IPS-NIHi7 (cell line): ENCODE measurements around the gene STARD8.

Experiments
- DNase-seq: peaks from one replicate; pipeline ENCODE4 v3.0.0; 2012; ENCODE audit warnings: mixed read lengths; ENCODE audit errors: extremely low spot score

STARD8 gene

DNA sequence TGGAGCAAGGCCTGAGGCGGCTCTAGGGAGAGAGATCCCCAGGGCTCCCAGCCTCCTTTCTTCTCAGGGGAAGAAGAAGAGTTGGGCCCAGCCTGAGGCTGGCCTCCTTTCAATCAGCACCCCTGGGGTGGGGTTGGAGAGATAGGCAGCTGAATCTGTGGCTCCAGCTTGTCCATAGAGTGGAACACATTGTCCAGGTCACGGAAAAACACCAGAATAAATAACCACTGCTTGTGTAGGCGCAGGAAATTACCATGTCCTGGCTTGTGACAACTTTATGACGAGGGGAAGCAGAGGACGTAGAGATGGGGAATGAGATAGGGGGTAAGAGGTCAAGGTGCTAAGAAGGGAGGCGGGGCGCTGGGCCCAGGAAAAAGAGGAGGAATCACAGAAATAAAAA is 100.6 kb downstream of the STARD8 start:
- DNase-seq, result no peak

DNA sequence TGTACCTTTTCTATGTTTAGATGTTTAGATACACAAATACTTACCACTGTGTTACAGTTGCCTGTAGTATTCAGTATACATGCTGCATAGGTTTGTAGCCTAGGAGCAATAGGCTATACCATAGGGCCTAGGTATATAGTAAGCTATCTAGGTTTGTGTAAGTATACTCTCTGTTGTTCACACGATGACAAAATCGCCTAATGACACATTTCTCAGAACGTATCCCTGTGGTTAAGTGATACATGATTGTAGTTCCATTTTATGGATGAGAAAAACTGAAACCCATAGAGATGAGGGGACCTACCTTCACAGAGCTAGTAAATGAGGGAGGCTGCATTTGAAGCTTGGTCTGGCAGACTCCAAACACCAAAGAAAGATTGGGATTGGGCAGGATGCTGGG is 102.0 kb downstream of the STARD8 start:
- DNase-seq, result no peak

DNA sequence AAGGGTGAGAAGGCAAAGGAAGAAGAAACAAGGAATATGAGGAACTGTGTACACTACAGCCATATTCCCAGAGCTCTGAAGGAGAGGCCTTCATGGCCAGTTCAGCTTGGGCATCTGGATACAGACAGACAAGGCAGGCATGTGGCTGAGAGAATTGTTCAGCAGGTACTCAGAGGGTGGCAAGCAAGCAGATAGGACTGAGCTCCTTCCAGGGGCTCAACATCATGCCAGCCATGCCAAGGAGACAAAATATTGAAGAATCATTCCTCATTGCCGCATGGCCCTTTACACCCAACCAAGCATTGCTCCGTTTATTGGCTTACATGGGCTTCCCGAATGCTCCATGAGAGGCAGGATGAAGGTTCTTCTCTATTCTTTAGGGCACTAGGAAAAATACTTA is 102.8 kb downstream of the STARD8 start:
- DNase-seq, result no peak

DNA sequence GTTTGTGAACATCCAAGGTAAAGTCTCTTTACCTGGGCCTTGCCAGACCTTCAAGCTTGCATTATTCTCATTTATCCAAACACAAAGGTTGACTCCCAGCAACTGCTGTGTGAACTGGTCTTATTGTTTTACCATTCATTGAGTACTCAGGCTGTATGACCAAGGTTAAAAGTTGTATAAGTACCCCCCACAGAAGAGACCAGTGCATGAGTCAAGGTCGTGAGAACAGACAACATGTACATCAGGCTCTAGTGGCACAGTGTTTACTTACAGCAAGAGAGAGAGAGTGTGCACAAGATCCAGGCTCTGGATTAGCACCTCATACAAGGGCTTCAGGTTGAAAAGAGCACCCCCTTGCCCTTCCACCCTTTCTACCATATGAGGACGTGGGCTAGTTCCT is 103.9 kb downstream of the STARD8 start:
- DNase-seq, result no peak

DNA sequence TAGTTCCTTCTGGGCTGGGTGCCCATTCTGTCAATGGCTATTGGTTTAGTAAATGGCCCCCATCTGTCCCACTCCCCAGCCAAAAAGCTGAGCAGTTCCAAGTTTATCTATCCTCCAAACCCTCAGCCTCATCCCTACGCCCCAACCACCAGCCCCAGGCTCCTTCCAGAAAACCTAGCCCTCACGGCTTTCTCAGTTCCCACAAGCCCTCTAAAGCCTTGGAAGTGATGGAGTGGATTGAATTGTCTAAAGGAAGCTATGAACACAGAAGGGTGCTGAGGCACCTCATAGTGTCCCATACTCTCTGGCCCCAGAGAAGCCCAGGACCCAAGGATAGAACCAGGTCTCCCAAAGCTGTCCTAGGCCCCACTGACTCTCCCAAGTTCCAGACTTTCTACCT is 105.8 kb downstream of the STARD8 start:
- DNase-seq, result no peak

DNA sequence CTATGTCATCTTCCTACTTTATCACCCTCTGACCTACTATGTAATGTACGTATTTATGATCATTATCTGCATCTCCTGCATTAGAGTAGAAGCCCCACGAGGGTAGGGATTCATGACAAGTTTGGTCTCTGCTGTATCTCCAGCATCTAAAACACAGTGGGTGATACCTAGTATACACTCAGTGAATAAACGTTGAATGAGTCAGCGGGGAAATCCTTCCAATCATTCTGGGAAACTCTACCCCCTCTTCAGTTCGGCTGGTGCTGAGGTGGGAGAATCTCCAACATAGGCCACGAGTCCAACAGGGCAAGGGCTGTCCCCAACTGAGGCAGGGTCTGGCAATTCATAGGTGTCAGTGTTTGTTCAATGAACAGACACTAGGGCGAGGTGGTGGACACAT is 106.9 kb downstream of the STARD8 start:
- no peak for DNase-seq

DNA sequence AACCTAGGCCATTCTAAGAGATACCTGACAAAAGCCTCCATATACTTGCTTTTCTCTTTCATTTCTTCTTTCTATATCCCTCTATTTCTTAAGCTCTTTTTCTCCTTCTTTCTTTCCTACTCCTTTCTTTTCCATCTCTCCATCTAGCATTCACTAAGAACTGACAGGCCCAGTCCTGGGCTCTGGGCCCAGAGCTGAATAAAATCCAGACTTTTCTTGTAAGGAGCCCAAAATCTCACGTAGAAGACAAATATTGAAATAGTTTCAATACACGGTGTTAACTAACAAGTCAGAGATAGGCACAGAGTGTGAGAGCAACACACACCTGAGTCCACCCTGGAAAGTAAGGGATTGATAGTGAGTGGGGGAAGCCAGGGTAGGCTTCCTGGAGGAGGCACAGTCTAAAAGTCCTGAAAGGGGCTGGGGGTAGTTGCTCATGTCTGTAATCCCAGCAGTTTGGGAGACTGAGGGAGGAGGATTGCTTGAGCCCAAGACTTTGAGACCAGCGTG is 108.2 kb downstream of the STARD8 start:
- DNase-seq, result no peak

DNA sequence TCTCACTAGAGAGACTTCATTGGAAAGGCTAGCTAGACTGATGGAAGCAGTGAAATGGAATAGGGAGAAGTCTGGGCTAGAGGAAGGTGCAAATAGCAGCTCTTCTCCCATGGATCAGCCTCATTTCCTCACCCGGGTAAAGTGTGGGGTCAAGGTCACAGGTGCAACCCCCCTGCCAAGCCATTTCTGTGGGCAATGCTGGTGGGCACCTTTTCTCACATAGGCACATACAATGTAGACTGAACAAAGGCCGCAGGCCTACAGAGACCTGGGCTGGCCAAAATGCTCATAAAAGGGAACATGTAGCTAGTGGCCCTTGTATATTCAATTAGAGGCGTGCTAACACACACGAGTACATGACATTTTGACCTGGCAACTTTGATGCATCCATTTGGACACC is 109.9 kb downstream of the STARD8 start:
- no peak for DNase-seq

DNA sequence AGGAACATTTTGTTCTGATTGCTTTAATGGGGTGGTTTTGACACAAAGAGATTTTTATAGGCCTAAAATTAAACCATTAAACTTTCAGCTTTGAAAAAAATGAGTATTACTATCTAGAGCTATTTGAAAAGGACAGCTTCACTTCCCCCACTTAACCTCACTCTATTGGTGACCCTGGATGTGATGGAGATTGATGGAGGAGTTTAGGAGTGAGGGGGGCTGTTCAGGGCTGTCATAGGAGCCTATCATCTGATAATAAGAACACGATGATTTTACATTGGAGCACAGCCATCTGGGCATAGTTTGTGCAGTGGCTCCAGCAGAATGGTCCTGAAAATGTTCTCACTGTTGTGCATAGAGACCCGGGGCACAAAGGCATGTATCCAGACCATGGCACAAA is 110.3 kb downstream of the STARD8 start:
- DNase-seq, result no peak

DNA sequence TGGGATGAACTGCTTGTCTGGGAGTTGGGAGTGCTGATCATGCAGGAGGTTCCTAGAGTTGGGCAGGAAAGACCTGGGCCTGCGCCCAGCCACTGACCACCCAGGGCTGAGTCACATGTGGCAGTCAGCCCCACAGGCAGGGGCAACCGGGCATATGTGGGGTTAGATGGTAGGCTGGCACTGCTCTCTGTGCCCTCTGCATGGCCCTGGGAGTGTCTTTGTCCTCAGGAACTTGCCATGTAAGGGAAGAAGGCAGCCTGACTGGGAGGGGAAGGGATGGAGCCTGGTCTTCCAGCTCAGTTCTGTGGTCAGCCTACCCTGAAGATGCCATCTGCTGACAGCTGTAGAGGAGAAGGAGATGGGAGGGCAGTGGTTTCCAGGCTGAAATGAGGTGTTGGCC is 111.2 kb downstream of the STARD8 start:
- no peak for DNase-seq

DNA sequence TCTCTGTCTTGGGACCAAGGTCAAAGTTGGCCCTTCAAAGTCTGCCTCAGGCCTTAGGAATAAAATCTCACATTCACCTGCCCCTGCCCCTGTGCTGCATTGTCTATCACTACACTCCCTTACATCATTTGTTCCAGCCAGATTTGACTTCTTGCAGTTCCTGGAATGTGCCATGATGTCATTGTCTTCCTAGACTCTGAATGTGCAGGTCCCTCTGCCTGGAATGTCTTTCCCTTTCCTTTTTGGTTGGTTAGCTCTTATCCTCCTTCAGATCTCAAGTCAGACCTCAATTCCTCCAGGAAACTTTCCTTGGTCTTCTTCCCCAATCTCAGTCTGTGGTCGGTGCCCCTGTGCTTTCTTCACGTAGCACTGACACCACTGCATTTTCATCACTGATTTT is 113.6 kb downstream of the STARD8 start:
- DNase-seq, result no peak

DNA sequence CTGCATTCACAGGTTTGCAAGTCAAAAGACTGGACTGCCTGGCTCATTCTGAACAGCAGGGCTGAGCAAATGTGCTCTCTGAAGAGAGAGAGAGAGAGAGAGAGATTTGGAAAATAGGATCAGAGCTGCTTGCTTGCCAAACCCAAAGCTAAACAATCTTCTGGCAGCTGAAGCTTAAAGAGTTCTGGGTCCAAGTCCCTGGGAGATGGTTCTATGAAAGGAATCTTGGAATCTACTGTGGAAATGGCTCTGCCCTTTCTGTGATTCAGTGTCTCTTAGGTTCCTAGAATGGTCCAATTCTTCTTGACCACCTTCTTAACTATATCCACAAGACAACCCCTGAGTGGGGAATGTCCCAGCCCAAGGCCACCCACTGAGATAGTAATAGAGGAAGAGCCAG is 115.3 kb downstream of the STARD8 start:
- DNase-seq, result no peak

DNA sequence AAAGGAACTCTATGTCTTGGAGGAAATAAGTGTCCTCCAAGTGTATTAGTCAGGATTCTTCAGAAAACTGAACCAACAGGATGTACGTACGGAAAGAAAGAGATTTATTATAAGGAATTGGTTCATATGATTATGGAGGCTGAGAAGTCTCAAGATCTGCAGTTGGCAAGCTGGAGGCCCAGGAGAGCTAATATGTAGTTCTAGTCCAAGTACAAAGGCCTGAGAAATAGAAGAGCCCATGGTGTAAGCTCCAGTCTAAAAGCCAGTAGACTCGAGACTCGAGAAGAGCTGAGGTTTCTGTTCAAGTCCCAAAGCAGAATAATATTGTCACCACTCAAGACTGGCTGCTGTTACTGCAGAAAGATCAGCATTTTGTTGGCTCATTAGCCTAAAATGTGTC is 116.0 kb downstream of the STARD8 start:
- no peak for DNase-seq
